ENCODE results near the gene CEACAM3. TPM values are rescaled to one million over a fixed set of nuclear protein-coding genes. Genes with fewer than 3 reads are reported as not detected.

The CEACAM3 gene
- total RNA-seq, 1 experiment from 2014 or later = not detected

- Histone ChIP-seq H2BK120ac (ENCODE audit: low read depth, low read length, poor library complexity, severe bottlenecking) (no peak overlapping the region), H4K91ac (ENCODE audit: insufficient read length, low read depth, low read length) (no peak overlapping the region), H3K79me2 (ENCODE audit: insufficient read depth, low read length) (no peaks in the 10 kb centered on the region), H2BK5ac (ENCODE audit: insufficient read length, low read length) (no peak overlapping the region), H2AK5ac (ENCODE audit: insufficient read length, low read length) (no peak overlapping the region), H3K14ac (ENCODE audit: insufficient read depth, low read length) (no peak overlapping the region), H4K8ac (replicated peaks; ENCODE audit: insufficient read length, low read depth, low read length) (no peak overlapping the region), H3K4me1 (ENCODE audit: insufficient read depth, low read length) (no peaks in the 10 kb centered on the region), H4K20me1 (ENCODE audit: control insufficient read depth, insufficient read depth, insufficient read length) (no peaks in the 10 kb centered on the region), H3K9ac (ENCODE audit: extremely low read depth, insufficient read length, low read length) (no peak overlapping the region), H3T11ph (ENCODE audit: low read length) (no peak overlapping the region), H2AFZ (ENCODE audit: low read length) (no peak overlapping the region), H3K9me3 (ENCODE audit: control insufficient read depth, low read depth, low read length) (no peaks in the 10 kb centered on the region), H2BK15ac (ENCODE audit: low read depth, low read length) (no peak overlapping the region), H3K4me2 (ENCODE audit: insufficient read depth, insufficient read length, low read length) (no peak overlapping the region), H3K4ac (ENCODE audit: low read depth, low read length) (no peak overlapping the region), H3K27me3 (ENCODE audit: insufficient read depth, low read length) (no peaks in the 10 kb centered on the region; the same call in 1 of the 2 replicates), H2BK20ac (ENCODE audit: low read depth, low read length, poor library complexity, severe bottlenecking) (no peak overlapping the region), H3K27ac (ENCODE audit: insufficient read length, low read depth, low read length) (no peak overlapping the region), H3K79me1 (ENCODE audit: insufficient read depth, low read depth, low read length, poor library complexity, severe bottlenecking) (no peaks in the 10 kb centered on the region), H2BK12ac (ENCODE audit: insufficient read length, low read depth, low read length) (no peak overlapping the region), H3K23me2 (ENCODE audit: insufficient read length, low read depth, low read length, poor library complexity, severe bottlenecking) (no peaks in the 10 kb centered on the region), H3K23ac (ENCODE audit: insufficient read length, low read depth, low read length) (no peak overlapping the region), H4K5ac (ENCODE audit: insufficient read length, low read depth, low read length) (no peak overlapping the region), H3K18ac (ENCODE audit: insufficient read length, low read depth, low read length) (no peak overlapping the region), H3K56ac (ENCODE audit: insufficient read length, low read depth, low read length) (no peak overlapping the region)
- Mint-ChIP-seq H3K36me3 (ENCODE audit: insufficient read depth in 1 of 3, low read depth in 3 of 3) (peaks cover 0 to 26% (median 2%) of the 10 kb centered on the region in 3 experiments; a peak in 4 of 7 replicates), H3K4me1 (no peaks in the 10 kb centered on the region), H3K27ac (no peak overlapping the region), H3K9me3 (peaks cover 14 to 89% of the 10 kb centered on the region in 2 experiments), H3K4me3 (no peak overlapping the region), H3K27me3 (ENCODE audit: low read depth) (peaks cover 3% of the 10 kb centered on the region)
- WGBS (ENCODE audit: extremely low coverage, insufficient read length, low lambda C conversion rate) = no CpG with 5 or more reads among the region's 3 CpGs
- no peak for DNase-seq
- TF ChIP-seq CTCF (conservative IDR thresholded peaks at IDR 0.05) = no peak
These were observed 10.8 kb downstream of the CEACAM3 start for GRCh38 chr19:41807176-41807575.
